ENCODE measurements around the gene METRN.

The METRN gene

DNA sequence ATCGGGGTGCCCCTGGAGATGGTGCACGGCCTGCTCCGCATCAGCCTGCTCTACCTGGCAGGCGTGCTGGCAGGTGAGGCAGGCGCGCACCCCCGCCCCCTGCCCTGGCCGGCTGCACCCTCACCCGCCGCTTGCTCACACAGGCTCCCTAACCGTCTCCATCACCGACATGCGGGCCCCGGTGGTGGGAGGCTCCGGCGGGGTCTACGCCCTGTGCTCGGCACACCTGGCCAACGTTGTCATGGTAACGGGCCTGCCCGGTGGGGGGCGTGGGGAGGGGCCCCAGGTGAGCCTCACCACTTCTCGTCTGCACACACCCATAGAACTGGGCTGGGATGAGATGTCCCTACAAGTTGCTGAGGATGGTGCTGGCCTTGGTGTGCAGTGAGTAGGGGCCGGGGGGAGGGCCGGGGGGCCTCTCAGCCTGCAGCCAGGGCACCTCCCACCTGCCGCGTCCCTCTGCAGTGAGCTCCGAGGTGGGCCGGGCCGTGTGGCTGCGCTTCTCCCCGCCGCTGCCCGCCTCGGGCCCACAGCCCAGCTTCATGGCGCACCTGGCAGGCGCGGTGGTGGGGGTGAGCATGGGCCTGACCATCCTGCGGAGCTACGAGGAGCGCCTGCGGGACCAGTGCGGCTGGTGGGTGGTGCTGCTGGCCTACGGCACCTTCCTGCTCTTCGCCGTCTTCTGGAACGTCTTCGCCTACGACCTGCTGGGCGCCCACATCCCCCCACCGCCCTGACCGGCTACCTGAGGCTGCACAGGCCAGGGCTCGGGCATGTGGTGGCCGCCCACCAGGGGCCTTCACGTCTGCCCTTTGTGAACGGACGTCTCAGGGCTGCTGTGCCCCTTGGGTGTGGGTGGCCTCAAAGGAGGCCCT is 37.4 kb upstream of the METRN start:
- no peak for DNase-seq (ENCODE audit: low read depth)

DNA sequence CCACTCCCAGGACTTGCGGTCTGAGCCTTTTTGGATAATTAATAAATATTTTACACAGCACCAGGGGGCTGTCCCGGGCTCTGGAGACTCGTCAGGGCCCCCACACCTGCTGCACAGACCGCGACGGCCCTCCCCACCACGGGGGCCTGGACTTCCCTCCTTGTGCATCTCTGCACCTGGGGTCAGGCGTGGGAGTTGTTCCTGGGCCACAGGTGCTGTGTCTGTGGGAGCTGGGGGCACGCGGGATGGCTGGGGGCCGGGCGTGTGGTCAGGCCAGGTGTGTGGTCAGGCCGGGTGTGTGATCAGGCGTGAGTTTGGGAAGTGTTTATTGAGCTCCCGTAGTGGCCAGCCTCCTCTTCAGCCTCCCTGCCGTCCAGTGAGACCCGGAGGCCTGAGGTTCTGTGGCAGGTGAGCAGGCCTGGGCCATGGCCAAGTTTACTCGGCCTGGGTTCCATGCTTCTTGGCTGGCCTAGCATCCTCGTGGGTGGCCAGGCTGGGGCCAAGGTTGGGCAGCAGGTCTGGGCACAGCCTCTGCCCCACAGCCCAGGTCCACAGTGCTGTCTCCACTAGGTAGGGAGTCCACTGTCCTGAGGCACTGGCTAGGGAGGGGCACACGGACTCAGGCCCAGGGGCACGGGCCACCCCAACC is 36.6 kb upstream of the METRN start:
- DNase-seq (ENCODE audit: low read depth) = no peak

DNA sequence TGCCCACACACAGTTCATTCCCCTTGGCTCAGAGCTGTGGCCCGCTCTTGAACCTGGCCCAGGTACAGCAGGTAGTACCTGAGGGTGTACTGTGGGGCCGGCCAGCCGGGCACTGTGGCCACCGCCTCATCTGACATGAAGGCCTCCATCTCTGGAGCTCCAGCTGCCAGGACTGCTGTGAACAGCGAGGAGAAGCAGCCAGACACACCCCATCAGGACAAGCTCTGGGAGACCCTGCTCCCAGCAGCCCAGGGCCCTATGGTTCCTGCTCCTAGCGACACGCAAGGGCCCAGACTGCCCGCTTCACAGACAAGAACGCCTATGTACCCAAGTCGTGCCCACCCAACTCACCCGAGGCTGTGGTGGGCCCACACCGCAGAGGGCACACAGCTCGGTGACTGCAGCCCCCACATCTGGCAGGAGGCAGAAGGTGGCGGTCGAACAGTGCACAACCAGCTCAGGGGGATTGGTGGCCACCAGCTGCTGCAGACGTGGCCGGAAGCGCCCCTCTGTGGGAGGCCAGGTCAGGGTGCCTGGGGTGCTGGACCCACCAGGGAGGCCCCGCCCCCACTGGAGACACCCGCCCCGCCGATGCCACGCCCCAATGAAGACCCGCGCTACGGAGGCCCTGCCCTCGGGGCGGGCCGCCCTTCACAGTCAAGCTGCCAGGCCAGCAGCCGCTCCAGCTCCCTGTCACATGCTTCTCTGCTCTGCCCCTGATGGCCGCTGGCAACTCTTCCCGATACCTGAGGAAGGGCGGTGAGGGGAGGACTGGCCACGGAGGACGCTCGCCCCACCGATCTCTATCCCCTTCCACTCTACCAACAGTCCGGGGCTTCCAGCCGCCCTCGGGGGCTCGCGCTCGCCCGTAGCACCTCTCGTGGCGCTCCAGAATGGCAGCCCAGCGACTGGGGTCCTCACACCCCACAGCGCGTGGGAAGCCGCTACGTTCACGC is 35.8 kb upstream of the METRN start:
- no peak for DNase-seq (ENCODE audit: low read depth)

DNA sequence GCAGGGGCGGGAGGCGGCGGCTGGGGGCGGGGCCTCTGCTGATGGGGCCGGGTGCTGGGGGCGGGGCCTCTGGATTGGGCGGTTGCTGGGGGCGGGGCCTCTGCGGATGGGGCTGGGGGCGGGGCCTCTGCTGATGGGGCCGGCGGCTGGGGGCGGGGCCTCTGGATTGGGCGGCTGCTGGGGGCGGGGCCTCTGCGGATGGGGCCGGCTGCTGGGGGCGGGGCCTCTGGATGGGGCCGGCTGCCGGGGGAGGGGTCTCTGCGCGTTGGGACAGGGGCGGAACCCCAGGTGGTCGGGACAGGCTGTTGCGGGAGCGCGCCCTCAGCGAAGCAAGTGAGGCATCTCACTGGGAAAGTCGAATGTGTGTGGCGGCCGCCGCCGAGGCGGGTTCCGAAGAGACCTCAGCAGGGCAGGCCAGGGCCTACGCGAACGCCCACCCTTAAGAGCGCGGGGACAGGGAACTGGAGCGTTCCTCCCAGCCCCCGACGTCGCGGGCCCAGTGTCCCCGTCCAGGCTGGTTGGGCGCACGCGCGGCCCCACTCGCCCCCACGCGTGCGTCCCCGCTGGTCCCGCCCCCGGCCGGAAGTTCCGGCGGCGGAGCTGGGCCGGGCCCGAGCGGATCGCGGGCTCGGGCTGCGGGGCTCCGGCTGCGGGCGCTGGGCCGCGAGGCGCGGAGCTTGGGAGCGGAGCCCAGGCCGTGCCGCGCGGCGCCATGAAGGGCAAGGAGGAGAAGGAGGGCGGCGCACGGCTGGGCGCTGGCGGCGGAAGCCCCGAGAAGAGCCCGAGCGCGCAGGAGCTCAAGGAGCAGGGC is 34.9 kb upstream of the METRN start, which contains the start of gene STUB1:
Gene STUB1, plus strand, starts transcription at position 597 of the 811 bp plus-strand sequence. Its CDS starts 116 bp downstream, at position 713.
- peak; percentile 87 for DNase-seq (ENCODE audit: low read depth)

DNA sequence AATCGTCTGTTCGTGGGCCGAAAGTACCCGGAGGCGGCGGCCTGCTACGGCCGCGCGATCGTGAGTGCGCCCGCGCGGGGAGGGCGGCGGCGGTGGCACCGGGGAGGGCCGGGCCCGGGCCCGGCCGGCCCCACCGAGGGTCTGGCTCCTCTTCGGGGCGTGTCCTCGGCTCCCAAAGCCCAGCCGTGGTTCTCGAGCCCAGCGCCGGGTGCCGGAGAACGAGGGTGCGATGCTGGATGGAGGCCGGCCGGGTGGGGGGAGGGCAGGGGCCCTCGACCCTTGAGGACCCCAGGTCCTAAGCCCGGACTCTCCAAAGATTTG is 34.3 kb upstream of the METRN start:
- DNase-seq (ENCODE audit: low read depth) = no peak

DNA sequence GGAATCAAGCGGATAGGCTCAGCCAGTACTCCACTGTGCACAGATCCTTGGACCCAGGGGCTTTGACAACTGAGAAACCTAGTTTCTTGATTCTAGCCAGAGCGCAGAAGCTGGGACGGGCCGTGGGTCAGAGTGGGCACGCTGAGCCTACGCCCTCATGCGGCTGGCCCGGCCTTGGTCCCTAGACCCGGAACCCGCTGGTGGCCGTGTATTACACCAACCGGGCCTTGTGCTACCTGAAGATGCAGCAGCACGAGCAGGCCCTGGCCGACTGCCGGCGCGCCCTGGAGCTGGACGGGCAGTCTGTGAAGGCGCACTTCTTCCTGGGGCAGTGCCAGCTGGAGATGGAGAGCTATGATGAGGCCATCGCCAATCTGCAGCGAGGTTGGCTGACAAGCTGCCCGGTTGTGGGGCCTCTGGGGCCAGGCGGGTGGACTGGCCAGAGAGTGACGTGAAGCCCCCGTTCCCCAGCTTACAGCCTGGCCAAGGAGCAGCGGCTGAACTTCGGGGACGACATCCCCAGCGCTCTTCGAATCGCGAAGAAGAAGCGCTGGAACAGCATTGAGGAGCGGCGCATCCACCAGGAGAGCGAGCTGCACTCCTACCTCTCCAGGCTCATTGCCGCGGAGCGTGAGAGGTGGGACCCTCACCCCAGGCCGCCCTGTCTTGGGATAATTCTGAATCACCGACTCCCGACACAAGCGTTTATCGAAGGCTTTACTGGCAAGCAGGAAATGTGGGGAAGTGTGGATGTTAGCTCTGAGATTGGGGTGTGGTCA is 33.8 kb upstream of the METRN start:
- no peak for DNase-seq (ENCODE audit: low read depth)

DNA sequence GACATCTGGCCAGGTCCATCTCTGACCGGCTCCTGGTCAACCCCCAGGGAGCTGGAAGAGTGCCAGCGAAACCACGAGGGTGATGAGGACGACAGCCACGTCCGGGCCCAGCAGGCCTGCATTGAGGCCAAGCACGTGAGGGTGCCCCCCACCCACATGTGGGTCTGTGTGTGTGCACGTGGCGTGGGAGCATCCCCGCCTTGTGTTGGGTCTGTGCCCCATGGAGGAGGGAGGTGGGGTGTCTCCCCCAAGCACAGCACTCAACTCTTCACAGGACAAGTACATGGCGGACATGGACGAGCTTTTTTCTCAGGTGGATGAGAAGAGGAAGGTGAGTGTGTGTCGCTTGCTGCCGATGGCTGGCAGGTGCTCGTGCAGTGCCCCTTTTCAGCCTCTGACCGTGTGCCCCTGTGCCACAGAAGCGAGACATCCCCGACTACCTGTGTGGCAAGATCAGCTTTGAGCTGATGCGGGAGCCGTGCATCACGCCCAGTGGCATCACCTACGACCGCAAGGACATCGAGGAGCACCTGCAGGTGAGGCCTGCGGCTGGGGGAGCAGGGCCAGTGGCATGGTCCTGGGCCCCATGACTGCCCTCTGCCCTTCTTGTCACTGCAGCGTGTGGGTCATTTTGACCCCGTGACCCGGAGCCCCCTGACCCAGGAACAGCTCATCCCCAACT is 33.0 kb upstream of the METRN start:
- no peak for DNase-seq (ENCODE audit: low read depth)

DNA sequence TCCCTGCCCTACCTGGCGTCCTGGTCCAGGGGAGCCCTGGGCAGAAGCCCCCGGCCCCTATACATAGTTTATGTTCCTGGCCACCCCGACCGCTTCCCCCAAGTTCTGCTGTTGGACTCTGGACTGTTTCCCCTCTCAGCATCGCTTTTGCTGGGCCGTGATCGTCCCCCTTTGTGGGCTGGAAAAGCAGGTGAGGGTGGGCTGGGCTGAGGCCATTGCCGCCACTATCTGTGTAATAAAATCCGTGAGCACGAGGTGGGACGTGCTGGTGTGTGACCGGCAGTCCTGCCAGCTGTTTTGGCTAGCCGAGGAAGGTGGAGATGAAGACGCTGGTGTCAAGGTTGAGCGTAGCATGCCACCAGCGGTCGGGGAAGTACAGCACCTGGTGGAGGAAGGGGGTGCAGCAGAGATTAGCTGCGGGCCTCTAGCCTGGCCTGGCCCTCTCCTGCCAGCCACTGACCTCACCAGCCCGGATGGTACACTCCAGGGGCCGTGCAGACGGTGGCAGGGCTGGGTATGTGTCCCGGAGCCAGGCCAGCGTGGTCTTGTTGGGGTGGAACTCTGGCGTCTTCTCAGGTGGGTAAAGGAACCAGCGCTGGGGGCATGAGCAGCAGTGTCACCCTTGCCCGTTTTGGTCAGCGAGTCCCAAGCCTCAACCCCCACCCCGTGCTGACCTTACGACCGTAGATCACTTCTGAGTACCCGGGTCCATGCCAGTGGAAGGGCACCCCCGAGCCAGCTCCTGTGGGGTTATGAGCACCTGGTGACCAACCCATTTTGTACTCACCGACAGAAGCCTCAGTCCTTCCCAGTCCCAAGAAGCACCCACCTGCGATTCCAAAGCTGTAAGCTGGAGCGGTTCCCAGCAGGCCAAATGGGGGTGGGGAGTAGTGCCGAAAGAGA is 32.2 kb upstream of the METRN start:
- DNase-seq (ENCODE audit: low read depth) = no peak

DNA sequence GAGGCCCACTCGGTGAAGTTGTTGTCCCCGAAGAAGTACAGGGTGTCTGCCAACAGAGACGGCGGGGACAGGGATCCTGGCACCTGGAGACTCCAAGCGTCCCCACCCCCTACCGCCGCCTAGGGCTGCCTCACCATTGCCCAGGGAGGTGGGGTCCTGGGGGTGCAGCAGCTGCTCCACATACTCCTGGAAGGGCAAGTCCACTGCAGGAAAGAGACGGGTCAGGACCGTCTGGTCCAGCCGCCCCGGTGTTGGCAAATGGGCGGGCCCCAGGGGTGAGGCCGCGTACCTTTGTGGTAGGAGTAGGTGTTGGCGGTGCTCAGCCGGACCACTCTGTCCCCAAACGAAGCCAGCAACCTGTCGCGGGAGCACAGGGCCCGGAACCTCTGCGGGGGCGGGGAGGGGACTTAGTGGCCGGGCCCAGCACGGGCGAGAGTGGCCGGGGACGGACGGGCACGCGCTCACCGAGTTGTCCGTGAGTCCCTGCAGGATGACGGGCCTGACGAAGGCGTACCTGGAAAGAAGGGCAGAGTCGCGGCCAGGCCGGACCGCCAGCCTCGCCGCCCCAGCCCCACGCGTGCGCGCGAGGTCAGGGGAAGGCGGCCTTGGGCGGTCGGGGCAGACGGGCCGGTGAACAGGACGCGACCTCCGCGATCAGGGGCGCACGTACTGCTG is 31.4 kb upstream of the METRN start:
- no peak for DNase-seq (ENCODE audit: low read depth)

DNA sequence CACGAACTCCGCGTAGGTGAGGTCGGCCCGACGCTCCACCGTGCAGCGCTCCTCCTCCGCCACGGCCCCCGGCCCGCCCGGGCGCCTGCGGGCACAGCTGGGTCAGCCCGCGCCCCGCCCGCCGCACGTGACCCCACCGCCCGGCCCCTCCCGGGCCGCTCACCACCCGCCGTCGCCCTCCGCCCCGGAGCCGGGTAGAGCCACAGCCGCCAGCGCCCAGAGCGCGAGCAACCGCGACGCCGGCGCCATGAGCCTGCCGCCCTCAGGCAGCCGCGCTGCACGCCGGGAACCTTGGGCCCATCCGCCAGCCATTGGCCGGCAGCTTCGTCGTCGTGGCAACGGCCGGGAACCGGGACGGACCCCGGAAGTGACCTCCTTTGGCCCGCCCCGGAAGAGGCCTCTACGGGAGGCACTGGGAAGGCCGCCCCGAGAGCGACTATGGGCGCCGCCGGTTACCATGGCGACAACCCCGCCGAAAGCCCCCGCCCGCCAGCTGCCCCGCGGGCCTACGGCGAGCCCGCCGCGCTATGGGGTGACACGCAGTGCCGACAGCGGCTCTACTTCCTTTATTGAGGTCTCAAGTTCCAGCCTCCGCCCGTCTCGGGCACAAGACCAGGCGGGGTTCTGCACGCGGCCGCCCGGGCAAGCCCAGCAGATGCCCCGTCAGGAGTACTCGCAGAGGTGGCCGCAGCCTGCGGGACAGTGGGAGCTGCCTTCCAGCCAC is 30.7 kb upstream of the METRN start, which contains the start of gene JMJD8:
Gene JMJD8, minus strand, starts transcription at position 264 of the 724 bp plus-strand sequence. Its CDS starts 15 bp downstream, at position 249.
- DNase-seq (ENCODE audit: low read depth) = peak; percentile 91

DNA sequence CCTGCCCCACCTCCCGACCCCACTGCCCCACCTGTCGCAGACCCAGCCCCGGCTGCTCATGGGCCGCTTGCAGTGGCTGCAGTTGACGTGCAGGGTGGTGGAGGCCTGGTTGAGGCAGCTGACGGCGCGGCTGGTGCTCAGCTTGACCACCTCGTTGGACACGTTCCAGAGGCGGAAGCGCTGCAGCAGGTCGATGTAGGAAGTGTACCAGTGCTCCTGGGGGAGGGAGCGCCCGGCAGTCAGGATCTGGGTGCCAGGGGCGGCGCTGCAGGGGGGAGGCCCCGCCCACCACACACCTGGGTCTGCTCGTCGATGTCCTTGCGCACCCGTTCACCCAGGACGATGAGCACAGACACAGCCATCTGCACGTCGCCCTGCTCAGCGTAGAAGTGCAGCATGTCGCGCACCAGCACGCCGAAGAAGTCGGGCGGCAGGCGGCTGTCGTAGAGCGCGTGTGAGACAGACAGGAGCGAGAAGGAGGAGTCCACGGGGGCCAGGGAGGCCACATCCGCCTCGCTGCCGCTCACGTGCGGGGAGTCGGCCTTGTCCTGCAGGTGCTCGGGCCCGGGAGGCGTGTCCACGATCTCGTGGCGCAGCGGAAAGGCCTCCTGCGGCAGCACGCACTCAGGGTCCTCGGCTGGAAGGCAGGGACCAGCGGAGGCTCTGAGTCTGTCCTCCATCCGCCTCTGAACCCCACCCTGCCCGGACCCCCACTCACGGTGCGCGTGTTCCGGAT is 29.8 kb upstream of the METRN start:
- no peak for DNase-seq (ENCODE audit: low read depth)

DNA sequence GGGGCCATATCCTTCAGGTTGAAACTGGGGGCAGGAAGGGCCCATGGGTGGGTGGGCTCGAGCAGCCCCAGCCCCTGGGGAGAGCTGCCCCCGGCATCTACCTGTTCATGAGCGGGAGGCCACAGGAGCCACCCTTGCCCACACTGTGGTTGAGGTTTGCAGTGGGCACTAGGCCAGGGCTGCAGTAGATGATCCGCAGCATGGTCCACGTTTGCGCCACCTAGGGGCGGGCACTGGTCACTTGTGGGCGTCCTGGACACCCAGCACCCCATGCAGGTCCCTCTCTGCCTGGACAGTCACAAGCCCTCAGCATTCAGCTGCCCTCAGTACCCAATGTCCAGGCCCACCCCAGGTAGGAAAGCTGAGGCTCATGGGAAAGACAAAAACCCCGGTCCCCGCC is 29.0 kb upstream of the METRN start:
- no peak for DNase-seq (ENCODE audit: low read depth)

DNA sequence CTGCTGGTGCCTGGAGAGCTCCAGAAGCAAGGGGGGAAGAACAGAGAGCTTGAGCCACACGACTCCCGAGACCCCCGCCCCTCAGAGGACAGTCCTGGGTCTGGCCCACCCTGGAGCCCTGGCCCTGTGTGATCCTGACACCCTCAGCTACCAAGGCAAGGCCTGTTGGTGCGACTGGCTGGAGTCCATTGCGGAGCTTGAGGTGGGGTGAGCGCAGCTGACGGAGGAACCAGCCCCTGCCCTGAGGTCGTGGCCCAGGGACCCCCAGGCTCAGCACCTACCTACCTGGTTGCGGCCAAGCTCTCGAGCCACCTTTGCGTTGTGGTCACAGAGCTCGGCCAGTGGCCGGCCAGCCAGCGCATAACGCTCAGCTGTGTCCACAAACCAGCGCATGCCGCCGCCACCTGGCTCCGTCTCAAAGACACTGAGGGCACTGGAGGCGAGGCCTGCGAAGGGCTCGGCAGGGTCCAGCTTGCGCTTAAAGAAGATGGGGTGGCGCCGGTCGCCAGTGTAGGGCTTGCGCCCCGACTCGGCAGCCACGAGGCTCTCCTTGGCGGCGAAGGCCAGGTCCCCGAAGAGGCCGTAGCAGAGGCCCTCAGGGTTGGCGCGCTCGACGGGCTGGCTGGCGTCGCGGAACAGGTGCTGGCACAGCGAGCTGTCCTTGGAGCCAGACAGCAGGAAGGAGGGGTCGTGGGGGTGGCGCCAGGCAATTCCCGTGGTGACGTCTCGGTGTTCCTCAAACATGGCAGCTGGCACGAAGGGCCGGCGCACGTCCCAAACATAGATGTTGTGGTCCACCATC is 28.3 kb upstream of the METRN start:
- DNase-seq (ENCODE audit: low read depth) = no peak

DNA sequence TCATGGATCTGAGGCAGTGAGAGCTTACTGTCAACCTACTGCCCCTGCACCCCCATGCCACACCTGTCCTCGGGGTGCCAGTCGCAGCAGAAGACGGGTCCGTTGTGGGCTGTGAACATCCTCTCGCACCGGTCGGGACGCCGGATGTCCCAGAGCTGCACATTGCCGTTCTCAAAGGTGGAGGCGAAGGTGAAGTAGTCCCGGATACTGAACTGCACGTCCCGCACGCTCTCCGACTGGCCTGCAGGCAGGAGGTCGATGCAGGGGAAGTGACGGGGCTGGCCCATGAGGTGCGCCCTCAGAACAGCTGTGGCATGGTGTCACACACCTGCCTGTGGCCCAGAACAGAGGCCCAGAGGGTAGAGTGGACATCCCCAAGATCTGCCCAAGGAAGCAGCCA is 27.4 kb upstream of the METRN start:
- no peak for DNase-seq (ENCODE audit: low read depth)

DNA sequence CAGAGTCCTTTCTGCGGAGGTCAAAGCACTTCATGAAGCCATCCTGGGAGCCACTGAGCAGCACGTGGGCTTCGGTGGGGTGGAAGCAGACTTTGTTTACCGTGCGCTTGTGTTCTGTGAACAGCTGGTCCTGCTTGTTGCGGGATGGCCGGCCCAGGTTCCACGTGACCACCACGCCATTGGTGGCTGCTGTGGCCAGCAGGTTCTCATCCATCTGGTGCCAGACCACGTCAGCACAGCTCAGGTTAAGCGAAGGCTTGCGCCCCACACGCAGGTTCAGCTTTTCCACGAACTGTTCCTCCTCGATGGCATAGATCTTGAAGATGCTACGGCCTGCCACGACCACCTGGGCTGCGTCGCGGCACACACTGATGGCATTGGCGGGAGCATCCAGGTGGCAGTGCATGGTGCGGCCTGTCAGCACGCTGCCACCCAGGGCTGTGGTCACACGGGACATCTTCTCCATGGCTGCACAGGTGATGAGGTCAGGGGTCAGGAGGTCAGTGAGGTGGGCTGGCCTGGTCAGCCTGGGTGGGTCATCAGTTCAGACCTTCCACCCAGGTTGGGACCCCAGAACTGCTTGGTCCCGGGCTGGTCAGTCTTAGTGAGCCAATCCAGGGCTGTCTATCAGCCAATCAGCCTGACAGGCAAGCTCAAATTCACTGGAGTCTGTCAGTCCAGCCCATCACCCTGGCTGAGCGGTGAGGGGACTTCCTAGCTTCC is 25.6 kb upstream of the METRN start:
- no peak for DNase-seq (ENCODE audit: low read depth)
